ENCODE measurements around the gene AMOTL1.

Gene AMOTL1

GRCh38 chr11:94754335-94754734 lies 13.8 kb upstream of the AMOTL1 start:
- TF ChIP-seq RAD21 (IDR thresholded peaks at IDR 0.05; ENCODE audit: low read depth) (no peak), FOXM1 (IDR thresholded peaks at IDR 0.05; ENCODE audit: borderline replicate concordance, low read depth) (no peak), USF1 (IDR thresholded peaks at IDR 0.05) (no peak), TAF1 (IDR thresholded peaks at IDR 0.05; ENCODE audit: low read depth) (no peak), TEAD4 (IDR thresholded peaks at IDR 0.05) (no peak), NFIC (IDR thresholded peaks at IDR 0.05) (no peak), CEBPB (IDR thresholded peaks at IDR 0.05) (no peak), EGR1 (IDR thresholded peaks at IDR 0.05) (no peak), TCF12 (IDR thresholded peaks at IDR 0.05; ENCODE audit: low read depth) (no peak), YY1 (IDR thresholded peaks at IDR 0.05; ENCODE audit: low read depth) (no peak), MAX (IDR thresholded peaks at IDR 0.05) (no peak), EP300 (IDR thresholded peaks at IDR 0.05; ENCODE audit: borderline replicate concordance) (no peak), ZBTB7A (IDR thresholded peaks at IDR 0.05; ENCODE audit: low read depth) (no peak)

GRCh38 chr11:94754819-94755218 lies 13.3 kb upstream of the AMOTL1 start:
- no peak for TF ChIP-seq CEBPB (IDR thresholded peaks at IDR 0.05)
- TF ChIP-seq TEAD4 (IDR thresholded peaks at IDR 0.05), result no peak
- no peak for TF ChIP-seq FOXM1 (IDR thresholded peaks at IDR 0.05; ENCODE audit: borderline replicate concordance, low read depth)
- TF ChIP-seq RAD21 (IDR thresholded peaks at IDR 0.05; ENCODE audit: low read depth), result no peak
- no peak for TF ChIP-seq CREB1 (IDR thresholded peaks at IDR 0.05; ENCODE audit: low read depth)
- TF ChIP-seq MAX (IDR thresholded peaks at IDR 0.05), result no peak
- TF ChIP-seq YY1 (IDR thresholded peaks at IDR 0.05; ENCODE audit: low read depth), result no peak
- no peak for TF ChIP-seq TAF1 (IDR thresholded peaks at IDR 0.05; ENCODE audit: low read depth)
- TF ChIP-seq EP300 (IDR thresholded peaks at IDR 0.05; ENCODE audit: borderline replicate concordance), result no peak
- TF ChIP-seq REST (IDR thresholded peaks at IDR 0.05; ENCODE audit: low read depth), result no peak
- no peak for TF ChIP-seq ZBTB7A (IDR thresholded peaks at IDR 0.05; ENCODE audit: low read depth)
- no peak for TF ChIP-seq EGR1 (IDR thresholded peaks at IDR 0.05)
- TF ChIP-seq TCF12 (IDR thresholded peaks at IDR 0.05; ENCODE audit: low read depth), result no peak
- TF ChIP-seq USF1 (IDR thresholded peaks at IDR 0.05), result no peak
- TF ChIP-seq NFIC (IDR thresholded peaks at IDR 0.05), result no peak

GRCh38 chr11:94755494-94755893 lies 12.7 kb upstream of the AMOTL1 start:
- no peak for TF ChIP-seq CEBPB (IDR thresholded peaks at IDR 0.05)
- TF ChIP-seq TEAD4 (IDR thresholded peaks at IDR 0.05), result no peak
- no peak for TF ChIP-seq ZBTB7A (IDR thresholded peaks at IDR 0.05; ENCODE audit: low read depth)
- TF ChIP-seq USF1 (IDR thresholded peaks at IDR 0.05), result no peak
- no peak for TF ChIP-seq EGR1 (IDR thresholded peaks at IDR 0.05)
- no peak for TF ChIP-seq EP300 (IDR thresholded peaks at IDR 0.05; ENCODE audit: borderline replicate concordance)
- TF ChIP-seq TAF1 (IDR thresholded peaks at IDR 0.05; ENCODE audit: low read depth), result no peak

GRCh38 chr11:94757037-94757735 lies 11.0 kb upstream of the AMOTL1 start:
- no peak for TF ChIP-seq CREB1 (IDR thresholded peaks at IDR 0.05; ENCODE audit: low read depth)

- TF ChIP-seq EP300 (IDR thresholded peaks at IDR 0.05; ENCODE audit: borderline replicate concordance) (no peak), CEBPB (IDR thresholded peaks at IDR 0.05) (no peak), TAF1 (IDR thresholded peaks at IDR 0.05; ENCODE audit: low read depth) (no peak), TEAD4 (IDR thresholded peaks at IDR 0.05) (no peak), NFIC (IDR thresholded peaks at IDR 0.05) (no peak), REST (IDR thresholded peaks at IDR 0.05; ENCODE audit: low read depth) (no peak), RAD21 (IDR thresholded peaks at IDR 0.05; ENCODE audit: low read depth) (no peak), TCF12 (IDR thresholded peaks at IDR 0.05; ENCODE audit: low read depth) (no peak), USF1 (IDR thresholded peaks at IDR 0.05) (no peak), EGR1 (IDR thresholded peaks at IDR 0.05) (no peak), CREB1 (IDR thresholded peaks at IDR 0.05; ENCODE audit: low read depth) (no peak), YY1 (IDR thresholded peaks at IDR 0.05; ENCODE audit: low read depth) (no peak), ZBTB7A (IDR thresholded peaks at IDR 0.05; ENCODE audit: low read depth) (no peak), FOXM1 (IDR thresholded peaks at IDR 0.05; ENCODE audit: borderline replicate concordance, low read depth) (no peak), MAX (IDR thresholded peaks at IDR 0.05) (no peak)
Measured at GRCh38 chr11:94758666-94759065, 9.5 kb upstream of the AMOTL1 start.
